GM19463 (cell line): ENCODE measurements around the gene IRF6.

Experiments
- ATAC-seq: cut with Tn5 transposase; IDR thresholded peaks from one replicate; pipeline ENCODE4 v1.9.1; 2021; ENCODE audit warnings: mild to moderate bottlenecking, moderate library complexity; ENCODE audit not compliant: unreplicated experiment

Gene IRF6

GRCh38 chr1:209761011-209761635, 44.8 kb downstream of the IRF6 start:
- no peak for ATAC-seq

- ATAC-seq = no peak
Measured at GRCh38 chr1:209759829-209760359, 46.0 kb downstream of the IRF6 start.

- no peak for ATAC-seq
Measured at GRCh38 chr1:209758400-209758799, 47.5 kb downstream of the IRF6 start.

- ATAC-seq = peak; percentile 21
Measured at GRCh38 chr1:209756615-209757445, 49.1 kb downstream of the IRF6 start.

DNA sequence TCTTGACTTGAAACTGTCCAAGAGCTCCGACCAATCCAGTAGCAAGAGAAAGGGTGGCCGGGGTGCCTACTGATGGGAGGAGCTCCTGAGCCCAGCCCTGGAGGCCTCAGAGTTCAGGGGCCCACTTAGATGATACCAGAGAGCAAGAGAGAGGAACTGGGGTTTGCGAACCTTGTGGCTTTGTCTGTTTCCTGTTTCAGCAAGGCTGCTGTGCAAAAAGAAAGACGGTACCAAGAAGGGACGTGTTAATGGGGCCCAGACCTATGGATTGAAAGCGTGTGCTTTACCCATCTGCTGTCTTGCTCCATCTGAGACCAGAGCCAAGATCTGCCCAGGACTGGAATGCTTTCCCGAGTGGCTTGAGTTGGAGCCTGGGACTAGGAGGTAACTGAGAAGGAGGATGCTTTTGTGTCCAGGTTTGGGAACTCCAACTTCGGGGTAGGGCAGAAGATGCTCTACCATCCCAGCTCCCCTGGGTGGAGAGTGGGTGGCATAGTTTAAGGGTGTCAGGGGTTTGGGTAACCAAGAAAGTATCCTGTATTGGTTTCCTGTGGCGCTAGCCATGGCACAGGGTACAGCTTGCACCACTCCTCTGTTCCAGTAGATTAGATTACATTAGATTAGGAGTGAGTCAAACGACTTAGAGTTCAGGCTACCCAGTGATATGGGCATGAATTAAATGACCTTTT, 49.9 kb downstream of the IRF6 start, which contains the start of gene TRAF3IP3:
Gene TRAF3IP3, plus strand, starts transcription at position 128 of the 689 bp plus-strand sequence. CDS start 3,987 bp downstream, outside the sequence.
- ATAC-seq = peak; percentile 67

DNA sequence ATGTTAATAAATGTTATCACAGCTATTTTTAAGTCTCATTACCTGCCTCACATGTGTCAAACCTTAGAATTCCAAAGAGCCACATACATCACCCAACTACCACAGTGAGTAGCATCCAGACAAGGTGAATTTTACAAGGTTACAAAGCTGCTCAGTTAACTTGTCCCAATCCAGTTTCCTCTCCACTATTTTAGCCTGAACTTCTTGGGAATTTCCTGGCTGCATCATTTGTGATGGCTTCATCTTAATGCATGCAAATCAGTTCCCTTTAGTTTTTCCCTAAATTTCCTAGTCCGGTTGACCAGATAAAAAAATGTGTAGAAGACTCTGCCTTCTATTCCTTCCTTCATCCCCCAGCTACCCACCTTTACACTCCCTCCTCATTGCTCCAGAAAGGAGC, 50.7 kb downstream of the IRF6 start:
- ATAC-seq = no peak

DNA sequence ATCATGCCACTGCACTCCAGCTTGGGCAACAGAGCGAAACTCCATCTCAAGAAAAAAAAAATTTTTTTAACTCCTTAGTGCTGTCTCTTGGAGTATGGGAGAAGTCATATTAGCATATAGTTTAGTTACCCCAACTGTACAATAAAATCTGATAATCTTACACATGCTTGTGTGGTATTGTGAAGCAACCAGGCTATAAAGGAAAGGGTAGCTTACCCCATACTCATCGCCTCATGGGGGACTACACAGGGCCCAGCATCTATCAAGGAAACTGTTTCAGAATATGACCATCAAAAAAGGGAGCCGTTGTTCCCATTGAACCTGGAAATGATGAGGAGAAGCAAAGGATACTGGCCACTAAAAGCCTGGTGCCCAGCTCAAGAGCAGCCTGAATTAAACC, 53.1 kb downstream of the IRF6 start:
- ATAC-seq = no peak

- peak; percentile 40 for ATAC-seq
Measured at GRCh38 chr1:209751627-209752231, 54.2 kb downstream of the IRF6 start.

- ATAC-seq = no peak
Measured at GRCh38 chr1:209749670-209750323, 56.1 kb downstream of the IRF6 start.

GRCh38 chr1:209749205-209749604, 56.7 kb downstream of the IRF6 start:
- ATAC-seq = no peak

DNA sequence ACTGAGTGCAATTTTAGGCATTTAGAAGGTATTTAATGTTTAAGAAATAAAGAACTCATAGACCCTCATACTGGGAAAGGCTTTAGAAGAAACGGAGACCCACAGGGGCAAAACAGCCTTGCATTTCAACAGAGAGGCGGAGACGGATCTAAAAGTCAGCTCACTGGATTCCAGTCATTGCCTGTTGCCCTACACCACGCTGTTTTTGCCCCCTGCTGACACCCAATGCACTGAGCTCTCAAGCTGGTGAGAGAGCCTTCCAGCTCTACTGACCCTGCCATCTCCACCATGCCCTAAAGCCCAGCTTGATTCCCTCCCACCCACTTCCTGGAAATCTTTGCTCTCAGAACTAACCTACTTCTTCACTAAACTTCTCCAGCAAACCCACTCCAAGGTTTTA, 57.3 kb downstream of the IRF6 start:
- no peak for ATAC-seq

- peak; percentile 70 for ATAC-seq
Measured at GRCh38 chr1:209747580-209748262, 58.2 kb downstream of the IRF6 start.

GRCh38 chr1:209746451-209747165, 59.3 kb downstream of the IRF6 start:
- no peak for ATAC-seq

DNA sequence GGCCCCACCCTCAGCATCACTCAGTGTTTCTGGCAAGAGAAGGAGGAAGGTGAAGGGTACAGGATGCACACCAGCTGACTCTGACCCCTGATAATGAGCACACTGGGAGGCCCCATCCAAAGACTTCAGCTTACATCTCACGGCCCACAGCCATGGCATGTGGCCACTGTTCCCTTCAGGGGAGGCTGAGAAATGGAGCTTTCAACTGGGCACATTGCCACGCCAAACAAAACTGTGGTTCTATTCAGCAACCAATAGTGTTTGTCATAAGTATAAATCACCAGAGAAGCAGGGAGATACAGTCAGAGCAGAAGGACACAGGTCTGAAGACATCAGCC, 62.8 kb downstream of the IRF6 start:
- ATAC-seq = no peak

DNA sequence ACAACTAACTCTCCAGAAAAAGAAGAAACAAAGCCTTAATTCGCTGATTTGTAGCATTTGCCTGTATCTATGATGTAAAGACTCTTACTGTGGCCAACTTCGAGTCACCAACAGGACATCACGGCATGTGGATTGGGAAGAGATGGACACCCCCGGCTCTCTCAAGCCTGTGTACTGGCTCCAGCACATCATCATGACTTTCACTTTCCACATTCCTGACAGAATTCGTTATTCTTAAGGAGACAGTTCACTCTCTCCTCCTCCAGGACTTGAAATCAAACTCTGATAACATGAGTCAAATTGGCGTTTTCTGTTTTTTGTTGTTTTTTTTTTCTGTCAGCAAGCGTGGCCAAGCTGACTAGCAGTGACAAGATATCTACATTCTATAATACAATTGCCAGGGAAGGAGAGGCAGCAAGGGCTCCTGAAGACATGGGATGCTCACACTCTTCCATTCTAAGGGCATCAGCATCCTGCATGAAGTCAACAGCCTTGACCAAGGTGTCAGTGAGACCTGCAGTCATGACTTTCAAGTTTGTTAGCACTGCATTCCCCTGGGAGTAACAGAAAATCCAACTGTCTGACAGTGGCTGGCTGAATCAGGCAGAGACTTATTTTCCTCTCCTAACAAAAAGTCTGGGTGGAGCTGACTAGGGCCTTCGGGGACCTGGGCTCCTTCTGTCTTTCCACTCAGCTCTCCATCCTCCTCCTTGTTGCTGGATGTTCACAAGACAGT, 63.4 kb downstream of the IRF6 start:
- ATAC-seq = no peak

DNA sequence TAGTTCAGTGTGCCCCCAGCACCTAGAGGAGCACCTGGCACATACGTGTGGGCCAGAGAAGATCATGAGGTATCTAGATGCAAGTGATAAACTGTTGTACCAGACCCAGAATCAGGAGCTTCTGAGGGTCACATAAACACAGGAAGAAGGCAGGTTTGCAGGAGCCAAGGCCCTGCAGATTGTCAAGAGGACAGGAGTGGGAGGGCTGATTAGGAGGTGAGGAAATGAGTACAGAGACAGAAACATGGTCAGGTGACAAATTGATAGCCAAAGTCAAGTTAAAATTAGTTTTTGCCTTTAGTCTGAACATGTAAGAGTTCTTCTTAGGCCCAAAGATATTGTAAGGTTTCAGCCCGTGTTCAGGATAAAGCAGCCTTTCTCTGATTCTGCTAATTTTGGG, 64.1 kb downstream of the IRF6 start:
- no peak for ATAC-seq

DNA sequence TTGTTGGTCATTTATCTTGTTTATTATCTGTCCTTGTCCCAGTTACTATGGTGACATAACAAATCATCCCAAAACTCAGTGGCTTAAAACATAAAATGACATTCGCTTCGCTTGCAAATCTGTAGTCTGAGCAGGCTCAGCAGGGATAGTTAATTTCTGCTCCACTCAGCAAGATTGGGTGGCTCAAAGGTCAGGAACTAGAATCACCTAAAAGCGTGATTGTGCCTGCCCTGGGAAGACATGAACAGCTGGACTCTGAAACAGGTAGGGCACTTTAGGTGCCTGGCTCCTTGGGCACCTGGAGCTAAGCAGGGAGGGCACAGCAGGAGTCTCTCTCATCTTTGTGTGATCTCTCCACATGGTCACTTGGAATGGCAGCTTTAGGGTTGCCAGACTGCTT, 64.7 kb downstream of the IRF6 start:
- no peak for ATAC-seq

DNA sequence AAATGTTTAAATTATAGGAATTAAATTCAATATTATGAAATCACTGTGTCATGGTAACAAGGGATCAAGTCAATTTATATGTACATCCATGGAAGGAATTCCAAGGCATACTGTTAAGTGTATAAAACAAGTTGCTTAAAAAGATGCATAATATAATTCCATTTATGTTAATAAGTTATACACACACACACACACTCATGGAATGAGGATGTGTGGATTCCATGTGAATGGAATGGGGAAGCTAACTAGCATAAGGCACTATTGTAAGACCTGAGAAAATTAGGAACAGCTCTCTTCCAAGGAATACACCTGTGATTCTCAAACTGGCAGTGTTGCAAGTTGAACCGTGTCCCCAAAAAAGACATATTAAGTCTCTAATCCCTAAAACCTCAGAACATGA, 67.7 kb downstream of the IRF6 start:
- ATAC-seq = no peak

DNA sequence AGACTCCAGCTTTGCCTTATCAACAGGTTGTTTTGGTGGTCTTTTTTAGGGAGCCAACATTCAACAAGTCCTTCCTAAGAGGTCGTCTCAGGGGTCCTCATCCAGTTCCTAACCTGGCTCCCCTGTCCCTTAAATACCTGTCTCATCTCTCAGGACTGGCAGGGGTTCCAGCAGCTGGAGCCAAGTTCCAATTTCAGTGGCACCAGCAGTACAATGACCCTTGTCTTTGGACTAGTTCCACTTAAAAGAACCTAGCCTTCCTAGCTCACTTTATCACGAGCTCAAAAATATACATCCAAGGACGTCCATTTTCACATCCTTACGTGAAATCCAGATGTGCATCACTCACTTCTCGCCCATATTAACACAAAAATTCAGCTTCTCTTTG, 68.8 kb downstream of the IRF6 start:
- ATAC-seq = no peak
